UCSD-AML1 (cell line): Measurements from ENCODE around the gene TMEM108.

Experiments
- DNase-seq: peaks from one replicate; lab custom pipeline; 2025; ENCODE audit not compliant: unreplicated experiment; lab: John Stamatoyannopoulos, UW

TMEM108 gene

GRCh38 chr3:133053532-133053931 lies 15.3 kb downstream of the TMEM108 start:
- DNase-seq = no peak

- DNase-seq = no peak
Observed at GRCh38 chr3:133054586-133054985, 16.4 kb downstream of the TMEM108 start.

GRCh38 chr3:133055339-133055738 lies 17.1 kb downstream of the TMEM108 start:
- no peak for DNase-seq

DNA sequence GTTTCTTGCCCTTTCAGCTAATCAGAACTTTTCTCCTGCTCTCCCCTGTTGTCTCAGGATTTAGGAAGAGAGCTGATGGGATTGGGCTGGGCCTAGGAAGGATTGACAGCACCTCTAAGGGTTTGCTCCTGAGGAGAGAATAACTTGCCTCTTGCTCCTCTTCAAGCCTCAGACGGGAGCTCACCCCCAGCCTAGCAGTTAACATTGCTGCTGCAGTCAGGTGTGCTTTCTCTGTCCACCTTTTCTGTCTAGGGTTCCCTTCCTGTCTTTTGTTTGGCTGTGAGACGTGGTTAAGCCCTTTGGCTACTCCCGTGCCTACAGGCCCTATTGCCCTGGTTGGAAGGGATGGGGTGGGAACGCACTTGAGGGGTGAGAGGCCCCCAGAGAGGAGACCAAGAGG lies 20.1 kb downstream of the TMEM108 start:
- DNase-seq = no peak

DNA sequence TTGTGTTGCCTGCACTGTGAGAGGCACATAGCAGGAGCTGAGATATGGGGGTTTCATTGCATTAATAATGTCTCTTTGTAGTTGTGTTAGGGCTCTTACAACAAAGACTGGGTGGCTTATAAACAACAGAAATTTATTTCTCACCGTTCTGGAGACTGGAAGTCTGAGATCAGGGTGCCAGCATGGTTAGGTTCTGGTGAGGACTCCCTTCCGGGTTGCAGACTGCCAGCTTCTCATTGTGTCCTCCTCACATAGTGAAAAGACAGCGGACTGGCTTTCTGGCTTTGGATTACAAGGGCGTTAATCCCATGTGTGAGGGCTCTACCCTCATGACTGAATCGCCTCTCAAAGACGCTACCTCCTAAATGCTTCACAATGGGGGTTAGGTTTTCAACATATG lies 20.6 kb downstream of the TMEM108 start:
- DNase-seq = no peak

GRCh38 chr3:133065193-133065961 lies 27.2 kb downstream of the TMEM108 start:
- no peak for DNase-seq

DNA sequence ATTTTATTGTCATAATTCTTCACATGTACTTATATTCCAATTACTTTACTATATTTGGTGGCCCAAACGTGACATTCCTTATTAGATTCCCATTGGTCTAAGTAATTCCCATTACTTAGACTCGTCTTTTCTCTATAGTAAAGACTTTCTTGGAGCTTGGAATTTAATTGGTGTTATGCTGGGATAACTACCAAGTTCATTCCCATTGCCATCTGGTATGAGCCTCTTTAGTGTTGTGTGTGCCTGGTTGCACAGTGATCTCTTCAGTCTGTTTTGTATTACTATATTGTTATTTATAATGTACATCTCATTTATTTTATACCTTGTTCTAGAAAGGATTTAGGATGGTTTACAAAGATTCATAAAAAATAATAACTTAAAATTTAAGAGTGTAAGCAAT lies 27.8 kb downstream of the TMEM108 start:
- DNase-seq = no peak

GRCh38 chr3:133069556-133070286 lies 31.5 kb downstream of the TMEM108 start:
- DNase-seq = no peak

DNA sequence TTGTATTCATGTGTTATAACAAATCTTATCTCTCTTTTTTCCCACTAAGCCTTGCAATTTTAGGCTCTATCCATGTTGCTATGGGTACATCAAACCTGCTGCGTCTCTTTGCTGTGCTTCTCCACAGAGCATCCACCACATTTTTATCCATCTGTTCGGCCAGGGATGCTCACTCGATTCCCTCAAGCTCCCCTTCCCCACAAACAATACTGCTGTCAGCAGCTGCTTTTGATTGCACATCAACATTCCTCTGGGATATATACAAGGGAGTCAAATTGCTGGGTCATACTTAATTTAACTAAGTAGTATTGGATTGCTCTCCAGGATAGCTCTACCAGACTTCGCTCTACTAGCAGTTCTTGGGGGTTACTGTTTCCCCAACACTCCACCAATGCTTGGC lies 36.8 kb downstream of the TMEM108 start:
- DNase-seq = no peak

- DNase-seq = no peak
Observed at GRCh38 chr3:133077688-133078087, 39.5 kb downstream of the TMEM108 start.

GRCh38 chr3:133079621-133080020 lies 41.4 kb downstream of the TMEM108 start:
- no peak for DNase-seq

GRCh38 chr3:133081016-133081415 lies 42.8 kb downstream of the TMEM108 start:
- DNase-seq = no peak

- DNase-seq = no peak
Observed at GRCh38 chr3:133083395-133083794, 45.2 kb downstream of the TMEM108 start.

GRCh38 chr3:133089906-133090485 lies 51.8 kb downstream of the TMEM108 start:
- no peak for DNase-seq

- no peak for DNase-seq
Observed at GRCh38 chr3:133092681-133093080, 54.5 kb downstream of the TMEM108 start.

- DNase-seq = no peak
Observed at GRCh38 chr3:133093366-133093765, 55.2 kb downstream of the TMEM108 start.

DNA sequence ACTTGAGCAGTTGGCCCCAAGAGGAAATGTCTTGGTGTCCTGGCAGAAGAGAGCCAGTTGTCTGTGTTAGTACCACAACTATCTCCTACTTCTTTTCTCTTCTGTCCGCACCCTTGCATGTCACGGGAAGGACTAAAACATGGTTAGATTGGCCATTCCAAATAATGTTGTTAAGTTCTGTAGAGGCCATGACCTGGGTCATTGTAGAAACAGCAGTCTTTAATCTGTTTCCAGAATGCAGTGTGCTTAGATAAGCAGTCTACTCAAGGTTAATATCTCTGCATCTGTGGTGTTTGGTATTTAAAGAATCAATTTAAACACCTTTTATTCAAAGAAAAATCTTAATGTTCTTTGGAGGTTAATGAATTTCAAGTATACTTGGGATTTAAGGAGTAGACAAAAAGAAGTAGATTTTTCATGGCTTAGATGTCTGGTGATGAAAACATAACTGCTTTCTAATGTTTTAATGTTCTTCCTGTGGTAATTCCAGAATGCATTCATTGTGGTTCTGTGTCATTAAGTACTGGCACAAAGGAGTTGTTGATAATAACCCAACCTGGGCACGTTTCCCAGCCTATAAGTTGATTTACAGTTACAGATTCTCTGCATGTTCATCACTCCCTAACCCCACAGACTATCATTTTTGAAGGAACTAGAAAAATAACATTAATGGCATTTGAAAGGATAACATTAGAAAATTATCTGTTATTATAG lies 58.9 kb downstream of the TMEM108 start:
- DNase-seq = no peak

DNA sequence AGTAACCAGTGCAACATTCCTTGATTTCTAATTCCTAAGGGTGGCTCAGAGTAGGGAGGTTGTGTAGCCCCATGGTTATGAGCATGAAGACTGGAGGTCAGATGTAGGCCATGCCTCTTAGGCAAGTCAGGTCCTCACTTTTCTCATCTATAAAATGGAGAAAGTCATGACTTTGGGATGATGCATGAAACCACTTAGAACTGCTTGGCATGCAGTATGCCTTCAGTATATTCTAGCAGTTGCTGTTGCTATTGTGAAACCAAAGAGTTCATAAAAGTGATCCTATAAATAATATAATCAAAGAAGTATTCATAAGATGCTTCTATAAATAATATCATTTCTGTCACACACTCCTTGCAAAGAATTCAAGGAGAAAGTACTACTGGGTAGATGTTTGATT lies 65.5 kb downstream of the TMEM108 start:
- DNase-seq = no peak

GRCh38 chr3:133106169-133106568 lies 68.0 kb downstream of the TMEM108 start:
- no peak for DNase-seq

- no peak for DNase-seq
Observed at GRCh38 chr3:133112666-133113065, 74.5 kb downstream of the TMEM108 start.

GRCh38 chr3:133113526-133113925 lies 75.3 kb downstream of the TMEM108 start:
- DNase-seq = no peak
